Lung (tissue), 12 donors: ENCODE data around the gene CCL11. TPM values are rescaled to one million over a fixed set of nuclear protein-coding genes. Genes with fewer than 3 reads are reported as not detected.

Source experiments
- ATAC-seq: fragments of 200-7000 bp; cut with Tn5 transposase; one replicate; pipeline ENCODE4 v1.9.1; 2020; ENCODE audit warnings: moderate number of reproducible peaks; ENCODE audit not compliant: insufficient read depth, low FRiP score
- DNase-seq, 3 donors: peaks; one replicate each; pipeline ENCODE4 v3.0.0-alpha.2; 2013 to 2017
- H3K27ac ChIP-seq, 2 donors: one replicate each; pipeline ENCODE4 v1.5.1; 2013; ENCODE audit warnings: mild to moderate bottlenecking in 2 of 2, moderate library complexity in 2 of 2, control low read depth in 1 of 2, inconsistent platforms in 1 of 2, low read depth in 1 of 2, low read length in 1 of 2
- H3K27me3 ChIP-seq, 3 donors: one replicate each; pipeline ENCODE4 v1.5.1; 2013; ENCODE audit warnings: low read length in 2 of 3; ENCODE audit not compliant: control insufficient read depth in 3 of 3, insufficient read depth in 3 of 3
- H3K36me3 ChIP-seq, 4 donors: one replicate each; pipeline ENCODE4 v1.5.1; 2013; ENCODE audit warnings: low read length in 4 of 4, mild to moderate bottlenecking in 1 of 4, moderate library complexity in 1 of 4; ENCODE audit not compliant: control insufficient read depth in 4 of 4, insufficient read depth in 4 of 4
- H3K4me1 ChIP-seq, 5 donors: one replicate each; pipeline ENCODE4 v1.5.1; 2013; ENCODE audit warnings: low read length in 5 of 5, mild to moderate bottlenecking in 2 of 5, moderate library complexity in 1 of 5; ENCODE audit not compliant: control insufficient read depth in 5 of 5, insufficient read depth in 5 of 5
- H3K4me3 ChIP-seq: one replicate; pipeline ENCODE4 v1.5.1; 2013; ENCODE audit warnings: mild to moderate bottlenecking, control low read depth, moderate library complexity
- H3K9ac ChIP-seq, 2 donors: one replicate each; pipeline ENCODE4 v1.5.1; 2013; ENCODE audit warnings: low read length in 2 of 2, control low read depth in 1 of 2; ENCODE audit not compliant: insufficient read depth in 1 of 2
- H3K9me3 ChIP-seq, 4 donors: one replicate each; pipeline ENCODE4 v1.5.1; 2013; ENCODE audit warnings: low read length in 3 of 4, mild to moderate bottlenecking in 1 of 4, moderate library complexity in 1 of 4; ENCODE audit not compliant: control insufficient read depth in 4 of 4, insufficient read depth in 3 of 4
- WGBS, 2 donors: extraction: QIAGEN DNeasy Blood & Tissue Kit; methylation state at CpG; one replicate each; pipeline ENCODE4 v1.1.7; 2013; 5-methylcytosine and 5-hydroxymethylcytosine counted together
- polyA plus RNA-seq, 2 donors: library from polyadenylated mRNA; stranded (reverse); fragments of 200-250 nt; gene quantifications; one replicate each; pipeline ENCODE4 v1.2.1, GENCODE V29; 2013
- total RNA-seq, 2 donors: library from RNA; depleted of rRNA in 1 of 2; stranded (reverse); fragments of >200 nt in 1 of 2; gene quantifications; one replicate each; pipeline ENCODE4 v1.2.1, GENCODE V29; 2014 to 2021
- TF ChIP-seq, protein P1 (sequence below): IDR thresholded peaks from 2 replicates; pipeline ENCODE4 v1.5.1; 2012; ENCODE audit warnings: mild to moderate bottlenecking; ENCODE audit errors: control extremely low read depth, extremely low read depth
- donor health status: control.
- donor health status: control.
- donor health status: Bipolar disorder and iron deficiency.
- donor health status: healthy.
- donor health status: DM: yes; HTN: yes; CAD: no.

CCL11 gene
- total and polyA plus RNA-seq, 4 donors, result 0.18 to 3.6 (median 0.59) TPM

- H3K4me1 ChIP-seq, result peaks cover 25 to 52% (median 30%) of the 10 kb centered on the region in 5 donors
- no peaks in the 10 kb centered on the region for H3K36me3 ChIP-seq
- no peaks in the 10 kb centered on the region for H3K9me3 ChIP-seq
- ATAC-seq (no peak), DNase-seq (no peak)
- H3K4me3 ChIP-seq, result no peak overlapping the region
- TF ChIP-seq, protein P1, sequence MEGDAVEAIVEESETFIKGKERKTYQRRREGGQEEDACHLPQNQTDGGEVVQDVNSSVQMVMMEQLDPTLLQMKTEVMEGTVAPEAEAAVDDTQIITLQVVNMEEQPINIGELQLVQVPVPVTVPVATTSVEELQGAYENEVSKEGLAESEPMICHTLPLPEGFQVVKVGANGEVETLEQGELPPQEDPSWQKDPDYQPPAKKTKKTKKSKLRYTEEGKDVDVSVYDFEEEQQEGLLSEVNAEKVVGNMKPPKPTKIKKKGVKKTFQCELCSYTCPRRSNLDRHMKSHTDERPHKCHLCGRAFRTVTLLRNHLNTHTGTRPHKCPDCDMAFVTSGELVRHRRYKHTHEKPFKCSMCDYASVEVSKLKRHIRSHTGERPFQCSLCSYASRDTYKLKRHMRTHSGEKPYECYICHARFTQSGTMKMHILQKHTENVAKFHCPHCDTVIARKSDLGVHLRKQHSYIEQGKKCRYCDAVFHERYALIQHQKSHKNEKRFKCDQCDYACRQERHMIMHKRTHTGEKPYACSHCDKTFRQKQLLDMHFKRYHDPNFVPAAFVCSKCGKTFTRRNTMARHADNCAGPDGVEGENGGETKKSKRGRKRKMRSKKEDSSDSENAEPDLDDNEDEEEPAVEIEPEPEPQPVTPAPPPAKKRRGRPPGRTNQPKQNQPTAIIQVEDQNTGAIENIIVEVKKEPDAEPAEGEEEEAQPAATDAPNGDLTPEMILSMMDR, result no peak
- peak overlapping the region; percentile 24 to 80 for H3K27ac ChIP-seq
- WGBS, 2 donors, result 51 to 71% methylated on average over 1 of the region's 1 CpG
- no peak overlapping the region for H3K9ac ChIP-seq
- H3K27me3 ChIP-seq, result no peaks in the 10 kb centered on the region
These were observed 36.5 kb upstream of the CCL11 start for GRCh38 chr17:34249061-34249460.

GRCh38 chr17:34249478-34249877, 36.1 kb upstream of the CCL11 start:
- 47 to 80% methylated on average over 1 of the region's 1 CpG for whole genome bisulfite sequencing, 2 donors
- peaks cover 29 to 50% (median 30%) of the 10 kb centered on the region in 5 donors for H3K4me1 ChIP-seq
- H3K9ac ChIP-seq, result no peak overlapping the region
- H3K27me3 ChIP-seq, result no peaks in the 10 kb centered on the region
- H3K27ac ChIP-seq, result peak overlapping the region; percentile 24 to 54
- ATAC-seq (no peak), DNase-seq (no peak)
- TF ChIP-seq, protein P1, result no peak
- H3K9me3 ChIP-seq, result no peaks in the 10 kb centered on the region
- no peaks in the 10 kb centered on the region for H3K36me3 ChIP-seq
- H3K4me3 ChIP-seq, result no peak overlapping the region

GRCh38 chr17:34251186-34251585, 34.4 kb upstream of the CCL11 start:
- Histone ChIP-seq H3K27ac (peak overlapping the region in 1 of 2 donors; percentile 9), H3K4me1 (peaks cover 30 to 50% (median 34%) of the 10 kb centered on the region in 5 donors), H3K36me3 (peaks cover 0 to 1% (median 0%) of the 10 kb centered on the region in 4 donors), H3K9ac (no peak overlapping the region), H3K4me3 (no peak overlapping the region), H3K27me3 (no peaks in the 10 kb centered on the region), H3K9me3 (no peaks in the 10 kb centered on the region)
- 92 to 100% methylated on average over 3 of the region's 3 CpGs for WGBS, 2 donors
- DNase-seq (no peak), ATAC-seq (no peak)
- TF ChIP-seq, protein P1, result no peak

GRCh38 chr17:34252095-34252443, 33.5 kb upstream of the CCL11 start:
- Histone ChIP-seq H3K27ac (peak overlapping the region; percentile 70 to 87), H3K4me3 (no peak overlapping the region), H3K27me3 (no peaks in the 10 kb centered on the region), H3K9me3 (no peaks in the 10 kb centered on the region), H3K36me3 (peaks cover 0 to 7% (median 2%) of the 10 kb centered on the region in 4 donors), H3K4me1 (peaks cover 30 to 50% (median 38%) of the 10 kb centered on the region in 5 donors), H3K9ac (no peak overlapping the region)
- TF ChIP-seq, protein P1, result no peak
- WGBS, 2 donors, result 18 to 28% methylated on average over 5 of the region's 5 CpGs
- no peak for DNase-seq
- peak; percentile 17 for ATAC-seq
